Neural cell (in vitro differentiated cells): ENCODE results near the gene ATOH8. TPM values are rescaled to one million over a fixed set of nuclear protein-coding genes. Genes with fewer than 3 reads are reported as not detected.

Source experiments
- H2AFZ ChIP-seq: fragments of 200-600, 300-800 bp; sonication (generic), shearing (Covaris generic); 2 replicates; pipeline ENCODE4 v1.6.0; 2014; ENCODE audit warnings: low read depth, mild to moderate bottlenecking, antibody characterized with exemption, low read length, moderate library complexity
- H3F3A ChIP-seq: fragments of 200-600 bp; shearing (Covaris generic); 2 replicates; pipeline ENCODE4 v1.6.1; 2016; ENCODE audit warnings: mild to moderate bottlenecking, moderate library complexity, mixed read lengths, antibody characterized with exemption, low read length; ENCODE audit not compliant: insufficient read depth, poor library complexity, severe bottlenecking
- H3K27ac ChIP-seq: fragments of 200-600, 300-800 bp; sonication (generic), shearing (Covaris generic); 2 replicates; pipeline ENCODE4 v1.5.1; 2014; ENCODE audit warnings: mild to moderate bottlenecking, low read length, moderate library complexity
- H3K27me3 ChIP-seq: fragments of 300-800, 200-600 bp; sonication (generic), shearing (Covaris generic); 2 replicates; pipeline ENCODE4 v1.6.0; 2014; ENCODE audit warnings: mild to moderate bottlenecking, low read depth, low read length, moderate library complexity; ENCODE audit not compliant: insufficient read depth
- H3K36me3 ChIP-seq: fragments of 300-800, 200-600 bp; sonication (generic), shearing (Covaris generic); 2 replicates; pipeline ENCODE4 v1.5.1; 2014; ENCODE audit warnings: mild to moderate bottlenecking, antibody characterized with exemption, low read length, moderate library complexity; ENCODE audit not compliant: insufficient read depth
- H3K4me2 ChIP-seq: fragments of 300-800, 200-600 bp; sonication (generic), shearing (Covaris generic); 2 replicates; pipeline ENCODE4 v1.6.0; 2014; ENCODE audit warnings: mild to moderate bottlenecking, low read length
- H3K4me3 ChIP-seq: fragments of 300-800, 200-600 bp; sonication (generic), shearing (Covaris generic); 2 replicates; pipeline ENCODE4 v1.5.1; 2014; ENCODE audit warnings: mild to moderate bottlenecking, low read length, moderate library complexity
- H3K79me2 ChIP-seq: fragments of 200-600 bp; shearing (Covaris generic); replicated peaks from 2 replicates; pipeline ENCODE4 v1.6.0; 2014; ENCODE audit warnings: mild to moderate bottlenecking, low read length, moderate library complexity; ENCODE audit not compliant: insufficient read depth
- H3K9ac ChIP-seq: fragments of 300-800, 200-600 bp; sonication (generic), shearing (Covaris generic); 2 replicates; pipeline ENCODE4 v1.6.1; 2016; ENCODE audit warnings: mild to moderate bottlenecking, low read length, mixed read lengths
- H3K9me2 ChIP-seq: fragments of 200-600 bp; shearing (Covaris generic); 2 replicates; pipeline ENCODE4 v1.6.1; 2016; ENCODE audit warnings: mild to moderate bottlenecking, low read length, mixed read lengths; ENCODE audit not compliant: insufficient read depth
- H3K9me3 ChIP-seq: fragments of 200-600, 300-800 bp; sonication (generic), shearing (Covaris generic); 2 replicates; pipeline ENCODE4 v1.6.1; 2016; ENCODE audit warnings: mild to moderate bottlenecking, mixed run types, low read length, moderate library complexity, mixed read lengths
- H4K20me1 ChIP-seq: fragments of 200-600 bp; shearing (Covaris generic); 2 replicates; pipeline ENCODE4 v1.6.1; 2016; ENCODE audit warnings: mild to moderate bottlenecking, mixed run types; ENCODE audit not compliant: insufficient read depth
- EP300 ChIP-seq: fragments of 450-650 bp; conservative IDR thresholded peaks from 2 replicates; pipeline ENCODE4 v1.6.1; 2014; ENCODE audit warnings: antibody characterized with exemption, mild to moderate bottlenecking, moderate library complexity; ENCODE audit not compliant: poor library complexity, severe bottlenecking
- EZH2 ChIP-seq: fragments of 200-600, 300-800 bp; shearing (Covaris generic), sonication (generic); IDR thresholded peaks from 2 replicates; pipeline ENCODE4 v1.6.1; 2014; ENCODE audit warnings: antibody characterized with exemption, low read length, borderline replicate concordance, mild to moderate bottlenecking; ENCODE audit not compliant: insufficient read depth, poor library complexity, severe bottlenecking
- MXI1 ChIP-seq: fragments of 450-650 bp; conservative IDR thresholded peaks from 2 replicates; pipeline ENCODE4 v1.6.1; 2014; ENCODE audit warnings: antibody characterized with exemption, mild to moderate bottlenecking; ENCODE audit not compliant: poor library complexity, severe bottlenecking
- POLR2AphosphoS5 ChIP-seq: IDR thresholded peaks from 2 replicates; pipeline ENCODE4 v1.6.1; 2012
- RAD21 ChIP-seq: fragments of 450-650 bp; conservative IDR thresholded peaks from 2 replicates; pipeline ENCODE4 v1.6.1; 2014; ENCODE audit warnings: antibody characterized with exemption, mild to moderate bottlenecking, moderate library complexity
- REST ChIP-seq: IDR thresholded peaks from 2 replicates; pipeline ENCODE4 v1.6.1; 2012; ENCODE audit warnings: borderline replicate concordance
- SMC3 ChIP-seq: fragments of 450-650 bp; conservative IDR thresholded peaks from 2 replicates; pipeline ENCODE4 v1.6.1; 2014; ENCODE audit warnings: antibody characterized with exemption, mild to moderate bottlenecking, moderate library complexity; ENCODE audit not compliant: poor library complexity
- TAF1 ChIP-seq: IDR thresholded peaks from 2 replicates; pipeline ENCODE4 v1.6.1; 2012; ENCODE audit warnings: low read depth
- polyA plus RNA-seq: library from polyadenylated mRNA; depleted of rRNA; stranded (reverse); fragments of >200 nt; gene quantifications from 2 replicates; pipeline ENCODE4 v1.2.3, GENCODE V29; 2014
- TF ChIP-seq, protein P1 (sequence below): fragments of 450-650 bp; IDR thresholded peaks from 2 replicates; pipeline ENCODE4 v1.5.1; 2014; ENCODE audit warnings: antibody characterized with exemption, mild to moderate bottlenecking, moderate library complexity; ENCODE audit not compliant: poor library complexity, severe bottlenecking

The ATOH8 gene
- polyA plus RNA-seq, 1 donor from 2014 or later = 1.6 TPM

- Histone ChIP-seq H3K9me3 (no peaks in the 10 kb centered on the region), H4K20me1 (no peaks in the 10 kb centered on the region), H3F3A (no peaks in the 10 kb centered on the region), H3K36me3 (no peaks in the 10 kb centered on the region), H3K9me2 (no peaks in the 10 kb centered on the region), H3K27ac (no peak overlapping the region), H3K79me2 (peaks cover 6% of the 10 kb centered on the region), H2AFZ (no peak overlapping the region), H3K9ac (no peak overlapping the region), H3K4me2 (no peak overlapping the region), H3K4me3 (no peak overlapping the region), H3K27me3 (peaks cover 7% of the 10 kb centered on the region)
- TF ChIP-seq EP300 (no peak), SMC3 (no peak), TAF1 (no peak), EZH2 (no peak), MXI1 (no peak), REST (no peak), POLR2AphosphoS5 (no peak), RAD21 (no peak)
- TF ChIP-seq, protein P1, sequence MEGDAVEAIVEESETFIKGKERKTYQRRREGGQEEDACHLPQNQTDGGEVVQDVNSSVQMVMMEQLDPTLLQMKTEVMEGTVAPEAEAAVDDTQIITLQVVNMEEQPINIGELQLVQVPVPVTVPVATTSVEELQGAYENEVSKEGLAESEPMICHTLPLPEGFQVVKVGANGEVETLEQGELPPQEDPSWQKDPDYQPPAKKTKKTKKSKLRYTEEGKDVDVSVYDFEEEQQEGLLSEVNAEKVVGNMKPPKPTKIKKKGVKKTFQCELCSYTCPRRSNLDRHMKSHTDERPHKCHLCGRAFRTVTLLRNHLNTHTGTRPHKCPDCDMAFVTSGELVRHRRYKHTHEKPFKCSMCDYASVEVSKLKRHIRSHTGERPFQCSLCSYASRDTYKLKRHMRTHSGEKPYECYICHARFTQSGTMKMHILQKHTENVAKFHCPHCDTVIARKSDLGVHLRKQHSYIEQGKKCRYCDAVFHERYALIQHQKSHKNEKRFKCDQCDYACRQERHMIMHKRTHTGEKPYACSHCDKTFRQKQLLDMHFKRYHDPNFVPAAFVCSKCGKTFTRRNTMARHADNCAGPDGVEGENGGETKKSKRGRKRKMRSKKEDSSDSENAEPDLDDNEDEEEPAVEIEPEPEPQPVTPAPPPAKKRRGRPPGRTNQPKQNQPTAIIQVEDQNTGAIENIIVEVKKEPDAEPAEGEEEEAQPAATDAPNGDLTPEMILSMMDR = no peak
These were observed 4.8 kb downstream of the ATOH8 start for GRCh38 chr2:85758361-85759256.

DNA sequence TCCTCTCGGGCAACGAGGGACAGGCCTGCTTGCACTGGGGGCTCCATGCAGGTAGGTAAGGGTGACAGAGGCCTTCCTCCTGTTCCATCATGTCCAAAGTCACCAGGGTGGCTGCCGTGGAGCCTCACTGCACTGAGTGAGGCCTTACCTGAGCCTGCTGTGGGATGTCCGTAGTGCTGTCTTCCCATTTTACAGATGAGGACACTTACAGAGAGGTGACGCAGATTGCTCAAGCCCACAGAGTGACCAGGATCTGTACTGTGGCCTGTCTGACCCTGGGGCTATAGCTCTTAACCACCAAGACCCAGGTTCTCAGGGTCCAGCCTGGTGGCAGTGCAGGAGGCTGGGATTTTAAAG is 5.4 kb downstream of the ATOH8 start:
- H3K79me2 ChIP-seq = peaks cover 6% of the 10 kb centered on the region
- no peak for TF ChIP-seq POLR2AphosphoS5
- no peak for TF ChIP-seq EP300
- TF ChIP-seq, protein P1 = no peak
- TF ChIP-seq REST = no peak
- no peak for TF ChIP-seq SMC3
- TF ChIP-seq RAD21 = no peak
- TF ChIP-seq TAF1 = no peak
- no peak for TF ChIP-seq MXI1
- TF ChIP-seq EZH2 = no peak
- H3K9ac ChIP-seq = no peak overlapping the region
- no peaks in the 10 kb centered on the region for H3K36me3 ChIP-seq
- no peak overlapping the region for H3K4me3 ChIP-seq
- H3K27me3 ChIP-seq = peaks cover under 1% of the 10 kb centered on the region
- no peak overlapping the region for H2AFZ ChIP-seq
- H3F3A ChIP-seq = no peaks in the 10 kb centered on the region
- H3K27ac ChIP-seq = no peak overlapping the region
- H3K9me3 ChIP-seq = no peaks in the 10 kb centered on the region
- no peaks in the 10 kb centered on the region for H3K9me2 ChIP-seq
- H3K4me2 ChIP-seq = no peak overlapping the region
- no peaks in the 10 kb centered on the region for H4K20me1 ChIP-seq
